ENCODE results near the gene ANXA4.

Gene ANXA4

DNA sequence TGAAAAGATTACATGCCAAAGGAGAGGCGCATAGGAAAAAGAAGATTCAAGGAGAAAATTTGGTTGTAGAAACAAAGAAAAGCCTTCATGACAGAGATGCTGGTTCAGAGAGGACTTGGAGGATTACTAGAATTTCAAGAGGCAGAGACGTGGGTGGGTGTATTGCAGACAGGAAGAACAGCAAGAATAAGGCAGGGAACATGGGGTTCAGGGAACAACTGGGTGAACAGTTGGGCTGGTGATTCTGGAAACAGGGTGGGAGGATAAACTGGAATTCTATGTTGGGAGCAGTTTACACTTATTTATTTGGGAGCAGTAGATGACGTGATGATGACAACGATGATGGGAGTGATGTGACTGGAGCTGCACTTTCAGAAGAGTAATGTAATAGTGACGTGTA is 69.1 kb downstream of the ANXA4 start:
- no peak overlapping the region for H3K27ac ChIP-seq
- no peak for DNase-seq (ENCODE audit: low read depth, low spot score)
- H3K9ac ChIP-seq (ENCODE audit: insufficient read length) = no peak overlapping the region
- H3K36me3 ChIP-seq (ENCODE audit: insufficient read depth, low read length) = no peaks in the 10 kb centered on the region
- H3K4me3 ChIP-seq = no peak overlapping the region
- TF ChIP-seq POLR2AphosphoS5 (IDR thresholded peaks at IDR 0.05; ENCODE audit: borderline replicate concordance, low read depth, low read length) = no peak
- TF ChIP-seq FOXP2 (optimal IDR thresholded peaks at IDR 0.05; ENCODE audit: control extremely low read depth, extremely low read length, insufficient read depth) = no peak
- no peak for TF ChIP-seq EZH2 (IDR thresholded peaks at IDR 0.05)
- H3K9me3 ChIP-seq (ENCODE audit: low read depth, low read length) = no peaks in the 10 kb centered on the region

DNA sequence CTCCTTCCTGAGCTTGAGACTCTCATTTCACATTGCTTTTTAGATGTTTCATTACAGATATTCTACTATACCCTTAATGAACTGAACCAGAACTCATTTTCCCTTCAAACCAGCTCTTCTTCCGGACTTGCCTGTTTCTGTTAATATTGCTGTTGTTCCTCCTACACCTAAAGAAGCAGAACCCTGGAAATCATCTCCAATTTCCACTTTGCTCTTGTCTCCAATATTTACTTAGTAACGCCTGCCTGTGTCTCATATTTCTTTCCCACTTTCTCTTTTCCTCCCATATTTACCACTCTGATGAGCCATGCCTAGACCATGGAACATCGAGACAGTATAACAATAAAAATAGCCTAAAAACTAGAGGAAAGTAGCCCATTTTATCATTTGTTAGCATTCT is 69.7 kb downstream of the ANXA4 start:
- Histone ChIP-seq H3K4me3 (no peak overlapping the region), H3K36me3 (ENCODE audit: insufficient read depth, low read length) (no peaks in the 10 kb centered on the region), H3K27ac (no peak overlapping the region), H3K9me3 (ENCODE audit: low read depth, low read length) (no peaks in the 10 kb centered on the region), H3K9ac (ENCODE audit: insufficient read length) (no peak overlapping the region)
- TF ChIP-seq FOXP2 (optimal IDR thresholded peaks at IDR 0.05; ENCODE audit: control extremely low read depth, extremely low read length, insufficient read depth) = no peak
- TF ChIP-seq EZH2 (IDR thresholded peaks at IDR 0.05) = no peak
- TF ChIP-seq POLR2AphosphoS5 (IDR thresholded peaks at IDR 0.05; ENCODE audit: borderline replicate concordance, low read depth, low read length) = no peak
- no peak for DNase-seq (ENCODE audit: low read depth, low spot score)

DNA sequence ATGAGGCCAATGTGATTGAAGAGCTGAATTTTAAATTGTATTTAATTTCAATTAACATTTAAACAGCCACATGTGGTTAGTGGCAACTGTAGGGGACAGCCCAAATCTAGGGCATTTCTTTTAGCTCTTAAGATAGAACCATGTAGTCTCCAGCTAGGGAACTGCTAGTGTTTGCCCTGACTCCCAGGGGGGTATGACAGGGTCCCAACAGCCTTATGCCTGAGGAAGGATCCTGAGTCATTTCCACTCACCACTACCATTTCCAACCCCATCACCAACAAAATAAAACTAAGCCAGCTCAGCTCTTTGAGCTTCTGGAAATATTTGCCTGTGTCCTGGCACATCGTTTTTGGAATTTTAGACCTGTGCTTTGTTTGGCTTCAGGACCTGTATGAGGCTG is 73.8 kb downstream of the ANXA4 start:
- Histone ChIP-seq H3K9ac (ENCODE audit: insufficient read length) (no peak overlapping the region), H3K36me3 (ENCODE audit: insufficient read depth, low read length) (no peaks in the 10 kb centered on the region), H3K27ac (no peak overlapping the region), H3K9me3 (ENCODE audit: low read depth, low read length) (no peaks in the 10 kb centered on the region), H3K4me3 (no peak overlapping the region)
- DNase-seq (ENCODE audit: low read depth, low spot score) = no peak
- TF ChIP-seq FOXP2 (optimal IDR thresholded peaks at IDR 0.05; ENCODE audit: control extremely low read depth, extremely low read length, insufficient read depth) = no peak
- no peak for TF ChIP-seq EZH2 (IDR thresholded peaks at IDR 0.05)
- TF ChIP-seq POLR2AphosphoS5 (IDR thresholded peaks at IDR 0.05; ENCODE audit: borderline replicate concordance, low read depth, low read length) = no peak

DNA sequence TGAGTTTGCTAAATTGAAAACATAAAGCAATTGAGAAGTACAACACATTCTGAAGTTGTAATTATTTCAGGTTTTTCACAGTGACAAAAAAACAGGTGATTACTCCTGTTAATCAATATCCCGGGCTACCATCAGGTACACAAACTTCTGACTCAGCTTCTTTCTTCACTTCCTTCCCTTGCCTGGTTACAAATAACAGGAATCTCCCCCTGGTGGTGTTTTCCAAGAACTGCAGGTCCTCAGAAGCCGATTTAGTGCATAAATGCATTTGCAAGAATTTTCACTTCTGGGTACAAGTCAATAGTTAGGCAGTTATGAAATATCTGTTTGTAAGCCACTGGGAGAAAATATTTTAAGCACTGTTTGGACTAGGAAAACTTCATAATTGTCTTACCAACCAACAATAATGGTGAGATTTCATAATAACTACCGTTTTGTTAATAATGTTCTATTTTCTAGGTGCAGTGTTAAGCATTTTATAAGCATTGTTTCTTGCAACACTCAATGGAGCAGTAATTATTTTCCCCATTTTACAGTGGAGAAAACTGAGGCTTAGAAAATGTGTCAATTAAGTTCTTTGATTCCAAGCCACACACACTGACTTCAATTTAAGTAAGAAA is 75.1 kb downstream of the ANXA4 start:
- Histone ChIP-seq H3K9ac (ENCODE audit: insufficient read length) (no peak overlapping the region), H3K4me3 (no peak overlapping the region), H3K27ac (no peak overlapping the region), H3K9me3 (ENCODE audit: low read depth, low read length) (no peaks in the 10 kb centered on the region), H3K36me3 (ENCODE audit: insufficient read depth, low read length) (no peaks in the 10 kb centered on the region)
- TF ChIP-seq POLR2AphosphoS5 (IDR thresholded peaks at IDR 0.05; ENCODE audit: borderline replicate concordance, low read depth, low read length) (no peak), FOXP2 (optimal IDR thresholded peaks at IDR 0.05; ENCODE audit: control extremely low read depth, extremely low read length, insufficient read depth) (no peak), EZH2 (IDR thresholded peaks at IDR 0.05) (no peak)
- peak; percentile 90 for DNase-seq (ENCODE audit: low read depth, low spot score)

DNA sequence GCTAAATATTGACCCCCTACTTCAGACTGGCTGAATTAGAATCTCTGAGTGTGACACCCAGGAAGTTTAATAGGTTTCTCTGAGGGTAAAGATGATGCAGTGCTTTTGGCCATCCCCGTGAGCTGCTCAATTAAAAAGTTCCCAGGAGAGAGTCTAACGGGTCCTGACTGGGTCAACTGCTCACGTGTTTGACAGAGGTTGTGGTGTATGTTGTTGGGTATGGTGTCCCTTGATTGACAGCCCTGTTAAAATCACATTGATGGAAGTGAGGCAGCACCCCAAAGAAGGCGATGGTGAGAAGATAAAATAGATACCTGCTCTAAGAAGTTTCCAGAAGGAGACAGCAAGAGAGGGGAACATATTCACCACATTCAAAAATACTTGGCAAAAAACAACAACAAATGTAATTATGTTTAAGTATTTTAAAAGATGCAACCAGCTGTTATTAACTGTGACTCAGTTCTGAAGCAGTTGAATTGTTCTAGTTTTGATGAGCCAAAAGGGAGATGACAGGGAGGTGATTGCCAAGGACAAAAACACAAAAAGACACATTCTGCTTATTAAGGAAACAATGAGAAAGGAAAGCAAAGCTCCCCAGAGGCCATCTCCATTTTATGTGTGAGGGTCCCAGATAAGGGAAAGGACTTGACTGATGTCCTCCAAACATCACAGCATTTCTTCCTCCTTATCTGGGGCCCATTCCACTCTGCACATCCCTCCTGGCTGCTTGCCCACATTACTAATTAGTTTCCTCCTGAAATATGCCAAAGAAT is 76.0 kb downstream of the ANXA4 start:
- Histone ChIP-seq H3K27ac (no peak overlapping the region), H3K9me3 (ENCODE audit: low read depth, low read length) (no peaks in the 10 kb centered on the region), H3K9ac (ENCODE audit: insufficient read length) (no peak overlapping the region), H3K36me3 (ENCODE audit: insufficient read depth, low read length) (no peaks in the 10 kb centered on the region), H3K4me3 (no peak overlapping the region)
- DNase-seq (ENCODE audit: low read depth, low spot score) = no peak
- TF ChIP-seq EZH2 (IDR thresholded peaks at IDR 0.05) (no peak), FOXP2 (optimal IDR thresholded peaks at IDR 0.05; ENCODE audit: control extremely low read depth, extremely low read length, insufficient read depth) (no peak), POLR2AphosphoS5 (IDR thresholded peaks at IDR 0.05; ENCODE audit: borderline replicate concordance, low read depth, low read length) (no peak)

DNA sequence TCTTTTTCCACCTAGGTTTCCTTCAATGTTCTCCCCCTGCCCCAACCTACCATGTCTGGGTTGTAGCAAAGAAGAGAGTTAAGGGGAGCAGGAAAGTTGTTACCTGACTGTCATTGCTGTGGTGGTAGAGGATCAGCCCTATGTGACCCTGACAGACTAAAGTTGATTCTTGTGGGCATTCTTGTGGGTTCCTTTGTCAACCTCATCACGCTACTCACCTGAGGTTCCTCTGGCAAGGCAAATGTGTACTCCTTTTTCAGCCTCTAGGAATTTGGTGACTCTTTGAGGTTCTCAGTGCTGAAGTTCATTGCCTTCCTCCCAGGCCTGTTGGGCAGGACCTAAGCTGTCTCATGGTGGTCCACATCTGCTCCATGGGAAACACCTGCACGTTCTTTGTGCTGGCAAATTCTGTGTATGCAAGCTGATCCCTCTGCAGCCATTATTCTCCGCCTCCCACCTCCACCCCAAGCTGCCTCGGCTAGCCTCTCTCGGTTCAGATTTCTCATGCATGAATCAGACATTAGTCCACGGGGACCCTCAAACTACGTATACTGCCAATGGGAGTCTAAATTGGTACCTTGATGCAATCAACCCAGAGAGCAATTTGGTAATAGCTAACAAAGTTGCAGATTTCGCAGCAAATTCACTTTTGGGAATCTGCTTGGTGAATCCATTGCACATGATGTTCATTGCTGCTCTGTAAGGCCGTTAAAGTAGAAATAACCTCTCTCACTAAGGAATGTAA is 86.0 kb downstream of the ANXA4 start:
- H3K9me3 ChIP-seq (ENCODE audit: low read depth, low read length) = no peaks in the 10 kb centered on the region
- DNase-seq (ENCODE audit: low read depth, low spot score) = no peak

DNA sequence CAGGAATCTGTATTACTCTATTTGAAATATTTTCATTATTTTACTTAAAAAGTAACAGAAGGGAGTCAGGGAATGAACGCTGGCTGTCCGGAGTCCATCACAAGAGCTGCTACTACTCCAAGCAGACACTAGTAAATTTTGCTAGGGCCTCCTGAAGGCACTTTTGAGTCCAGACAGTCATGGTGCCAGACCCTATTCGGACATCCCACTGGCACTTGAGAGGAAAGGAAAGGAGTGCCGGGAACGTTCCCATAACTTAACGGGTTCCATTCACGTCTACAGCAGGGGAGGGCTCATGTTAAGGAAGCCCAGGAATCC is 87.0 kb downstream of the ANXA4 start:
- Histone ChIP-seq H3K4me3 (peak overlapping the region; percentile 88), H3K27ac (peak overlapping the region; percentile 80), H3K36me3 (ENCODE audit: insufficient read depth, low read length) (no peaks in the 10 kb centered on the region; the same call in 1 of the 2 replicates), H3K9ac (ENCODE audit: insufficient read length) (peak overlapping the region; percentile 84), H3K9me3 (ENCODE audit: low read depth, low read length) (no peaks in the 10 kb centered on the region)
- TF ChIP-seq EZH2 (IDR thresholded peaks at IDR 0.05) (no peak), FOXP2 (optimal IDR thresholded peaks at IDR 0.05; ENCODE audit: control extremely low read depth, extremely low read length, insufficient read depth) (no peak), POLR2AphosphoS5 (IDR thresholded peaks at IDR 0.05; ENCODE audit: borderline replicate concordance, low read depth, low read length) (no peak)
- no peak for DNase-seq (ENCODE audit: low read depth, low spot score)

More for the DNA sequence above, 86.0 kb downstream of the ANXA4 start:
- no peak overlapping the region for H3K4me3 ChIP-seq
- H3K36me3 ChIP-seq (ENCODE audit: insufficient read depth, low read length) = no peaks in the 10 kb centered on the region
- H3K9ac ChIP-seq (ENCODE audit: insufficient read length) = no peak overlapping the region
- H3K27ac ChIP-seq = no peak overlapping the region
- TF ChIP-seq POLR2AphosphoS5 (IDR thresholded peaks at IDR 0.05; ENCODE audit: borderline replicate concordance, low read depth, low read length) (no peak), EZH2 (IDR thresholded peaks at IDR 0.05) (no peak), FOXP2 (optimal IDR thresholded peaks at IDR 0.05; ENCODE audit: control extremely low read depth, extremely low read length, insufficient read depth) (no peak)

Measured in SK-N-MC (cell line).